GM13977 (cell line): ENCODE data around the gene EHMT1.

Experiments
- DNase-seq: peaks from one replicate; pipeline ENCODE4 v3.0.0; 2012; ENCODE audit warnings: low spot score
- in situ Hi-C: fragments of 300-500 bp; cut with MboI; formaldehyde crosslinking; loops from one replicate; pipeline ENCODE4 v1.12.0; 2022; ENCODE audit warnings: low sequenced_read_pairs, low pct_unique_long_range_greater_than_20kb, mixed read lengths, inconsistent platforms; ENCODE audit not compliant: unreplicated experiment
- TF ChIP-seq, protein P1 (sequence below): IDR thresholded peaks from 2 replicates; pipeline ENCODE4 v1.5.1; 2012; ENCODE audit warnings: mild to moderate bottlenecking, control low read depth; ENCODE audit not compliant: insufficient read depth; ENCODE audit errors: extremely low read depth, missing control alignments

The EHMT1 gene

DNA sequence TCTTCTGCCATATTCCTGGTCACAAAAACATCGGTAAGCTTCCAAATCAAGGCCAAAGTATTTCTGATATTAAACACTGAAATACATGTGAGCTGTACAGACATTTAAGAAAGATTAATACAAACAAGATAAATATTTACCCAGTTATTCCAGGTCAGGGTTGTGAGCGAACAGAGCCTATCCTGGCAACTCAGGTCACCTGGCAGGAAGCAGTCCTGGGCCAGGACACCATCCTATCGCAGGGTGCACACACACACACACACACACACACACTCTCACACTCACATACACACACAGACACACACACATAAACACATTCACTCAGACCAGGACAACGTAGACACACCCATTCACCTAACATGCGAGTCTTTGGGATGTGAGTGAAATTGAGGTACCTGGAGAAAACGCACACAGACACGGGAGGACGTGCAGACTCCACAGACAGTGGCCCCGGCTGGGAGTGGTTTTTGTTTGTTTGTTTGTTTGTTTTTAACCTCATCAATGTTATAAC lies 176.4 kb downstream of the EHMT1 start:
- TF ChIP-seq, protein P1, sequence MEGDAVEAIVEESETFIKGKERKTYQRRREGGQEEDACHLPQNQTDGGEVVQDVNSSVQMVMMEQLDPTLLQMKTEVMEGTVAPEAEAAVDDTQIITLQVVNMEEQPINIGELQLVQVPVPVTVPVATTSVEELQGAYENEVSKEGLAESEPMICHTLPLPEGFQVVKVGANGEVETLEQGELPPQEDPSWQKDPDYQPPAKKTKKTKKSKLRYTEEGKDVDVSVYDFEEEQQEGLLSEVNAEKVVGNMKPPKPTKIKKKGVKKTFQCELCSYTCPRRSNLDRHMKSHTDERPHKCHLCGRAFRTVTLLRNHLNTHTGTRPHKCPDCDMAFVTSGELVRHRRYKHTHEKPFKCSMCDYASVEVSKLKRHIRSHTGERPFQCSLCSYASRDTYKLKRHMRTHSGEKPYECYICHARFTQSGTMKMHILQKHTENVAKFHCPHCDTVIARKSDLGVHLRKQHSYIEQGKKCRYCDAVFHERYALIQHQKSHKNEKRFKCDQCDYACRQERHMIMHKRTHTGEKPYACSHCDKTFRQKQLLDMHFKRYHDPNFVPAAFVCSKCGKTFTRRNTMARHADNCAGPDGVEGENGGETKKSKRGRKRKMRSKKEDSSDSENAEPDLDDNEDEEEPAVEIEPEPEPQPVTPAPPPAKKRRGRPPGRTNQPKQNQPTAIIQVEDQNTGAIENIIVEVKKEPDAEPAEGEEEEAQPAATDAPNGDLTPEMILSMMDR = no peak
- in situ Hi-C loops = no loop called here
- no peak for DNase-seq

DNA sequence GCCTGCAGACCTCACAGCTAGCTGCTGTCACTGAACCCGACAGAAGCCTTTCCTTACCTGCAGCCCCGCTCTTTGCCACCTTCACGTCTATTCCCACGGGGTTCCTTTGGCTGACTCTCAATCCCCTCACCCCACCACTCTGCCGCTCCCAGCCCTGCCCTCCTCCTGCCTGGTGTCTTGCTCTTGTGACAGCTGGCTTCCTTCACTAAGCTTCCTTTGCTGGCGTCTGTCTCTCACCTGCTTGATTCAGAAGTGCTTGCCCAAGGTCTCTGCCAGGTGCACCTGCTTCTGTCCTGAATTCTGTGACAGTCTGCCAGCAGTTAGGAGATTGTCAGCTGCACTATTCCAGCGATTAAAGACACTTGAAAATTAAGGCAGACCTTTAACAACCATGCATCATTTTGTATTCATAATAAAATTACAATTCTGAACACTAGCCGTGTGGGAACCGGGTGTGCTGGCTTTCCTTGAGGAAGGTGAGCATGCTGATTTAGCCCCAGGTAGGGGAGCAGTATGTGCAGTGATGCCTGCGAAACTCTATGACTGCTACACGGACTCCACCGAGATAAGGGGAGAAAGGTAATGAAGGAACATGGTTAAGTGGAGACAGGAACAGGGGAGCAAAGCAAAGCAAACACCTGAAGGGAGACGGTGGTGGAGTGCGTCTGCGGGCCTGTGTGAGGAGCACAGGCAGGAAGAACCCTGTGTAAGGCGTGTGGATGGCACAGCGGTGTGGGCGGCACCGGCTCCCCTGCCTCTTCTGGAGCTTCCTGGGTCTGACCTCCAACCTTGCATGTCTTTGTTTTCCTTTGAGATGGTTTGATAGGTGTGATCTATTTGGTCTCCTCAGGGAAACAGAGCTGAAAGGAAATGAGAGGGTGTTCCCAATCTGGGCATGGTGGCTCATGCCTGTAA lies 178.7 kb downstream of the EHMT1 start:
- no peak for DNase-seq
- TF ChIP-seq, protein P1 = no peak
- in situ Hi-C loops = no loop called here

DNA sequence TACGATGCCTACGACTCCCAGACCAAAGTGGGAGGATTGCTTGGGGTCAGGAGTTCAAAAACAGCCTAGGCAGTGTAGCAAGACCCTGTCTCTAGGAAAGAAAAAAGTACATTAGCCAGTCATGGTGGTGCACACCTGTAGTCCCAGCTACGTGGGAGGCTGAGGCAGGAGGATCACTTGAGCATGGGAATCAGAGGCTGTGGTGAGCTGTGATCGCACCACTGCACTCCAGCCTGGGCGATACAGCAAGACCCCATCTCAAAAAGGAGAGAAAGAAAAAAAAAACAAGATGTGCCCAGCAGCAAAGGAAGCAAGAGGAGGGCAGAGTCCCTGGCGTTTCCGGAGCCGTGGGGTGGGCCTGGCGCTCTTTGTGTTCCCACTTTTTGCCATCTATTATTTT lies 179.3 kb downstream of the EHMT1 start:
- DNase-seq = no peak
- in situ Hi-C loops = no loop called here
- TF ChIP-seq, protein P1 = no peak

DNA sequence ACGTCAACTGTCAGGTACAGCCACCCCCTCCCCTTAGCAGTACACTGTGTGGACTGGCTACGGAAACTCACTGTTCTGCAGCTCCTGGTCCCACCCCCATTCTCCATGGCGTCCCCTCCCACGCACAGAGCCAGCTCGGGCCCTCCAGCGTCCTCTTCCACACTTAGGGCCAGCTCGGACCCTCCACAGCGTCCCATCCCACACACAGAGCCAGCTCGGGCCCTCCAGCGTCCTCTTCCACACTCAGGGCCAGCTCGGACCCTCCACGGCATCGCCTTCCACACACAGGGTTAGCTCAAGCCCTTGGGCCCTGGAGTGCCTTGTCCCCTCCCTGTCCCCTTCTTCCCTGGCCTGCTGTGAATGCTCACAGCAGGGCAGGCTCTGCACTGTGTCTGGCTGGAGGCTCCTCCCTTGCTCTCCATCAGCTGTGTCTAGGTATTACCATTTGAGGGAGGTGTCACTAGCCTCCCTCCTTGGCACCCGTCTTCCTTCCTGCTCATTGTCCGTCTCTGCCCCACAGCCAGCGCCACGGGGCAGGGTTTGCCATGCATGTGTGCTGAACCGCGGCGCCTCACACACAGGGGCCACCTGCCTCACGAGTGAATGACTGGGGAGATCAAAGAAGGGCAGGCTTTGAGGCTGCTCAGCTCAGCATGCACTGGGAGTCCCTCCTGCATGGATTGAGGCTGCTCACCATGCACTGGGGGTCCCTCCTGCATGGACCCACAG lies 180.3 kb downstream of the EHMT1 start:
- TF ChIP-seq, protein P1 = no peak
- DNase-seq = no peak
- in situ Hi-C loops = no loop called here

DNA sequence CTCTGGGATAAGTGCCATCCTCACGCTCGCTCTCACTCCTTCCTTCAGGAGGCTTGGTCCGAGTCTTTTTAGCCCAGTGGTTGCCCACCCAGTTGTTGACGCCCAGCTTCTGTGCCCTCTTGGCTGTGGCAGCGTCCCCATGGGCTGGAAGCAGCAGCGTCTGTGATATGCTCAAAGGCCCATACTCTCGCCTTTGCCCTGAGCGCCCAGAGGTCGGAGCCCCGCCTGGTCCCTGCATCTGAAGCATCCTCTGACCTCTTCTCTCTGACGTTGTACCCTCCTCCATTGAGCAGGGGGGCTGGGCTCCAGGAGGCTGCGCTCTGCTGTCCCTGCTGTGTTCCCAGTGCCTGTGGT lies 180.8 kb downstream of the EHMT1 start:
- TF ChIP-seq, protein P1 = no peak

DNA sequence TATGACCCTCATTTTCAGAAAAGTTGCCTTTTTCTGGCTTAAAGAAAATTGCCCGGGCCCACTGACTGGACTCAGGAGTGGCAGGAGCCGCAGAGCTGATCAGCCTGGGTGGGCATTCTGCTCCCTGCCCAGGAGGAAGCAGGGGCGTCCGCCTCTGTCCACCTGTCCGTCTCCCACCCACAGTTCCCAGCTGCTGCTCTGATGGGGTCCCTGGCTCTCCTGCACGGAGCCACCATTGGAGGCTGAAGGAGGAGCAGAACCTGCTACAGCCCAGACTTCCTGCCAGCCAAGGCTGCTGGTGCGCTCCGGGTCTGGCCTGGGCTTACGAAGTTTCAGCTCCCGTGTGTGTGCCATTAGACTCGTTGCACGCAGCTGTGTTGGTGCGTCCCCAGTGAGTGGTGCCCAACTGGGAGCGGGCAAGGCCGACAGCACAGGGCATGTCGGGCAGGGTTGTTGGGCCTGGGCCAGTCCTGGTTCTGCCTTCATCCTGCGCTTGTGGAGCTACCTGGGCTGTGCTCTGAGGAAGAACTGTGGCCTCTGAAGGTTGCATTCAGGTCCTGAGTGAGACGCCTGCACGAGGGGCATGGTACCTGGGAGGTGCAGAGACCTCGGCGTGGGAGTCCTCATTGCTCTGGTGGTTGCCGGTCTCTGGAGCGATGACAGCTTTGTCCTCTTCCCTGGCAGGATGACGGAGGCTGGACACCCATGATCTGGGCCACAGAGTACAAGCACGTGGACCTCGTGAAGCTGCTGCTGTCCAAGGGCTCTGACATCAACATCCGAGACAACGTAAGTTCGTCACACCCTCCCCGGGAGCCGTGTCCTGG lies 181.6 kb downstream of the EHMT1 start:
- DNase-seq = no peak
- in situ Hi-C loops = no loop called here

More for the DNA sequence above, 180.8 kb downstream of the EHMT1 start:
- in situ Hi-C loops = no loop called here
- no peak for DNase-seq

More for the DNA sequence above, 181.6 kb downstream of the EHMT1 start:
- TF ChIP-seq, protein P1 = no peak
